Thoracic aorta (tissue), 2 donors: Measurements from ENCODE around the gene IL13RA1. TPM values are rescaled to one million over a fixed set of nuclear protein-coding genes. Genes with fewer than 3 reads are reported as not detected.

ENCODE experiments used
- ATAC-seq: fragments of 150-250 bp; one replicate; pipeline ENCODE4 v1.8.0; 2017; ENCODE audit warnings: low read depth; ENCODE audit not compliant: insufficient number of reproducible peaks, low FRiP score
- DNase-seq: peaks from one replicate; pipeline ENCODE4 v3.0.0-alpha.2; 2020; ENCODE audit warnings: low spot score
- H3K27ac ChIP-seq, 2 donors: fragments of 200-600 bp; sonication (generic); 1 replicate in 1 of 2; 2 replicates in 1 of 2; pipeline ENCODE4 v1.5.1; 2016; ENCODE audit warnings: mild to moderate bottlenecking in 2 of 2, moderate library complexity in 2 of 2
- H3K27me3 ChIP-seq: fragments of 200-600 bp; sonication (generic); replicated peaks from 2 replicates; pipeline ENCODE4 v1.6.0; 2016; ENCODE audit warnings: mild to moderate bottlenecking; ENCODE audit not compliant: insufficient read depth
- H3K36me3 ChIP-seq: fragments of 200-600 bp; sonication (generic); one replicate; pipeline ENCODE4 v1.5.1; 2016
- H3K4me1 ChIP-seq, 2 donors: fragments of 200-600 bp; sonication (generic); 1 replicate in 1 of 2; 2 replicates in 1 of 2; pipeline versions ENCODE4 v1.5.1 to v1.6.0; 2016; ENCODE audit warnings: low read depth in 2 of 2, mild to moderate bottlenecking in 1 of 2; ENCODE audit not compliant: control insufficient read depth in 1 of 2
- H3K4me3 ChIP-seq: fragments of 200-600 bp; sonication (generic); 2 replicates; pipeline ENCODE4 v1.5.1; 2016; ENCODE audit warnings: mild to moderate bottlenecking
- H3K9me3 ChIP-seq: fragments of 200-600 bp; sonication (generic); 2 replicates; pipeline ENCODE4 v1.5.1; 2016
- CTCF ChIP-seq: fragments of 200-600 bp; sonication (generic); IDR thresholded peaks from one replicate; pipeline ENCODE4 v1.5.1; 2019; ENCODE audit warnings: antibody characterized with exemption
- total RNA-seq, 2 donors: library from RNA; depleted of rRNA; stranded (reverse); fragments of >200 nt; gene quantifications; one replicate each; pipeline versions ENCODE4 v1.1.0 to v1.2.3, GENCODE V29; 2016

Gene IL13RA1
- total RNA-seq, 2 donors from 2014 or later: 109 to 110 TPM

GRCh38 chrX:118736394-118737010, 9.1 kb downstream of the IL13RA1 start:
- Histone ChIP-seq H3K36me3 (no peaks in the 10 kb centered on the region), H3K27me3 (no peaks in the 10 kb centered on the region), H3K4me1 (peaks cover 0 to 16% of the 10 kb centered on the region in 2 donors), H3K4me3 (no peak overlapping the region), H3K27ac (no peak overlapping the region), H3K9me3 (no peaks in the 10 kb centered on the region)
- TF ChIP-seq CTCF: no peak
- ATAC-seq (no peak), DNase-seq (no peak)

- Histone ChIP-seq H3K4me1 (peaks cover 0 to 21% of the 10 kb centered on the region in 2 donors), H3K4me3 (no peak overlapping the region), H3K36me3 (no peaks in the 10 kb centered on the region), H3K27ac (no peak overlapping the region), H3K27me3 (no peaks in the 10 kb centered on the region), H3K9me3 (no peaks in the 10 kb centered on the region)
- DNase-seq: no peak
- no peak for ATAC-seq
- no peak for TF ChIP-seq CTCF
Measured at GRCh38 chrX:118739577-118739976, 12.2 kb downstream of the IL13RA1 start.

- ATAC-seq (no peak), DNase-seq (no peak)
- Histone ChIP-seq H3K9me3 (no peaks in the 10 kb centered on the region), H3K36me3 (no peaks in the 10 kb centered on the region), H3K27me3 (no peaks in the 10 kb centered on the region), H3K27ac (no peak overlapping the region), H3K4me3 (no peak overlapping the region), H3K4me1 (peaks cover 3 to 28% of the 10 kb centered on the region in 2 donors)
- TF ChIP-seq CTCF: no peak
Measured at GRCh38 chrX:118740276-118740889, 13.0 kb downstream of the IL13RA1 start.

GRCh38 chrX:118742176-118742575, 14.8 kb downstream of the IL13RA1 start:
- no peak for TF ChIP-seq CTCF
- ATAC-seq: no peak
- peaks cover 3 to 33% of the 10 kb centered on the region in 2 donors for H3K4me1 ChIP-seq

GRCh38 chrX:118745570-118745969, 18.2 kb downstream of the IL13RA1 start:
- no peak overlapping the region for H3K4me3 ChIP-seq
- H3K36me3 ChIP-seq: no peaks in the 10 kb centered on the region
- peak overlapping the region in 1 of 2 donors; percentile 1 for H3K27ac ChIP-seq
- no peaks in the 10 kb centered on the region for H3K27me3 ChIP-seq
- no peak for ATAC-seq
- TF ChIP-seq CTCF: no peak
- DNase-seq: no peak
- H3K9me3 ChIP-seq: no peaks in the 10 kb centered on the region
- H3K4me1 ChIP-seq: peaks cover 3 to 21% of the 10 kb centered on the region in 2 donors

More at GRCh38 chrX:118742176-118742575, 14.8 kb downstream of the IL13RA1 start:
- Histone ChIP-seq H3K27ac (no peak overlapping the region), H3K27me3 (no peaks in the 10 kb centered on the region), H3K36me3 (no peaks in the 10 kb centered on the region), H3K4me3 (no peak overlapping the region), H3K9me3 (no peaks in the 10 kb centered on the region)
- DNase-seq: no peak
